Fibroblast of pulmonary artery (primary cell): ENCODE data around the gene DCAF12L1.

Source experiments
- DNase-seq: peaks from one replicate; pipeline ENCODE4 v3.0.0-alpha.2; 2010; ENCODE audit warnings: low read depth
- H3K4me3 ChIP-seq: replicated peaks from 2 replicates; pipeline ENCODE4 v1.5.1; 2011; ENCODE audit warnings: low read depth, mild to moderate bottlenecking, control low read depth, low read length, moderate library complexity
- CTCF ChIP-seq: IDR thresholded peaks from 2 replicates; pipeline ENCODE4 v1.5.1; 2011; ENCODE audit warnings: mild to moderate bottlenecking, control low read depth, low read length, inconsistent platforms; ENCODE audit errors: missing control alignments

Gene DCAF12L1

GRCh38 chrX:126509923-126510322 lies 42.7 kb downstream of the DCAF12L1 start:
- no peak overlapping the region for H3K4me3 ChIP-seq
- no peak for TF ChIP-seq CTCF
- no peak for DNase-seq
